HL-60 (cell line): Measurements from ENCODE around the gene VSTM2L.

ENCODE experiments used
- GABPA ChIP-seq: IDR thresholded peaks from 2 replicates; pipeline ENCODE4 v1.6.1; 2012; ENCODE audit warnings: low read depth
- POLR2AphosphoS5 ChIP-seq: IDR thresholded peaks from 2 replicates; pipeline ENCODE4 v1.6.1; 2012; ENCODE audit warnings: low read depth
- SPI1 ChIP-seq: IDR thresholded peaks from 2 replicates; pipeline ENCODE4 v1.6.1; 2012; ENCODE audit warnings: low read depth, mild to moderate bottlenecking, borderline replicate concordance
- TF ChIP-seq, protein P1 (sequence below): IDR thresholded peaks from one replicate; pipeline ENCODE4 v1.5.1; 2011; ENCODE audit warnings: low read length, control low read depth, inconsistent platforms; ENCODE audit not compliant: insufficient read depth
- TF ChIP-seq, protein P2 (sequence below): IDR thresholded peaks from 2 replicates; pipeline ENCODE4 v1.6.1; 2012; ENCODE audit warnings: low read depth; ENCODE audit not compliant: insufficient replicate concordance

DNA sequence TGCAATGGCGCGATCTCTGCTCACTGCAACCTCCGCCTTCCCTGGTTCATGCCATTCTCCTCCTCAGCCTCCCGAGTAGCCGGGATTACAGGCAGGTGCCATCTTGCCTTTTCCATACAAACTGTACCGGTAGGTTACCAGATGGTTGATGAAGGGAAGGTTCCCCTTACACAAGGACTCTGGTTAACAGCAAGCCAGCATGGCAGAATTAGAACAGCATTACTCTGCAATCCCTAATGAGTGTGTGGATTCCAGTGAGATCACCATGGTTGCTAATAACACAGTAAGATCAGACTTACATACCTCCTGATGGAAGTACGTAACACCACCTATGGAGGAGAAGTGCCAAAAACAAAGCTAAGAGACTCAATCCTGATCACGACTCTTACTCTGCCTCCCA, 78.6 kb downstream of the VSTM2L start:
- TF ChIP-seq, protein P1, sequence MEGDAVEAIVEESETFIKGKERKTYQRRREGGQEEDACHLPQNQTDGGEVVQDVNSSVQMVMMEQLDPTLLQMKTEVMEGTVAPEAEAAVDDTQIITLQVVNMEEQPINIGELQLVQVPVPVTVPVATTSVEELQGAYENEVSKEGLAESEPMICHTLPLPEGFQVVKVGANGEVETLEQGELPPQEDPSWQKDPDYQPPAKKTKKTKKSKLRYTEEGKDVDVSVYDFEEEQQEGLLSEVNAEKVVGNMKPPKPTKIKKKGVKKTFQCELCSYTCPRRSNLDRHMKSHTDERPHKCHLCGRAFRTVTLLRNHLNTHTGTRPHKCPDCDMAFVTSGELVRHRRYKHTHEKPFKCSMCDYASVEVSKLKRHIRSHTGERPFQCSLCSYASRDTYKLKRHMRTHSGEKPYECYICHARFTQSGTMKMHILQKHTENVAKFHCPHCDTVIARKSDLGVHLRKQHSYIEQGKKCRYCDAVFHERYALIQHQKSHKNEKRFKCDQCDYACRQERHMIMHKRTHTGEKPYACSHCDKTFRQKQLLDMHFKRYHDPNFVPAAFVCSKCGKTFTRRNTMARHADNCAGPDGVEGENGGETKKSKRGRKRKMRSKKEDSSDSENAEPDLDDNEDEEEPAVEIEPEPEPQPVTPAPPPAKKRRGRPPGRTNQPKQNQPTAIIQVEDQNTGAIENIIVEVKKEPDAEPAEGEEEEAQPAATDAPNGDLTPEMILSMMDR, result no peak
- TF ChIP-seq POLR2AphosphoS5 (no peak), GABPA (no peak), SPI1 (no peak)
- TF ChIP-seq, protein P2, sequence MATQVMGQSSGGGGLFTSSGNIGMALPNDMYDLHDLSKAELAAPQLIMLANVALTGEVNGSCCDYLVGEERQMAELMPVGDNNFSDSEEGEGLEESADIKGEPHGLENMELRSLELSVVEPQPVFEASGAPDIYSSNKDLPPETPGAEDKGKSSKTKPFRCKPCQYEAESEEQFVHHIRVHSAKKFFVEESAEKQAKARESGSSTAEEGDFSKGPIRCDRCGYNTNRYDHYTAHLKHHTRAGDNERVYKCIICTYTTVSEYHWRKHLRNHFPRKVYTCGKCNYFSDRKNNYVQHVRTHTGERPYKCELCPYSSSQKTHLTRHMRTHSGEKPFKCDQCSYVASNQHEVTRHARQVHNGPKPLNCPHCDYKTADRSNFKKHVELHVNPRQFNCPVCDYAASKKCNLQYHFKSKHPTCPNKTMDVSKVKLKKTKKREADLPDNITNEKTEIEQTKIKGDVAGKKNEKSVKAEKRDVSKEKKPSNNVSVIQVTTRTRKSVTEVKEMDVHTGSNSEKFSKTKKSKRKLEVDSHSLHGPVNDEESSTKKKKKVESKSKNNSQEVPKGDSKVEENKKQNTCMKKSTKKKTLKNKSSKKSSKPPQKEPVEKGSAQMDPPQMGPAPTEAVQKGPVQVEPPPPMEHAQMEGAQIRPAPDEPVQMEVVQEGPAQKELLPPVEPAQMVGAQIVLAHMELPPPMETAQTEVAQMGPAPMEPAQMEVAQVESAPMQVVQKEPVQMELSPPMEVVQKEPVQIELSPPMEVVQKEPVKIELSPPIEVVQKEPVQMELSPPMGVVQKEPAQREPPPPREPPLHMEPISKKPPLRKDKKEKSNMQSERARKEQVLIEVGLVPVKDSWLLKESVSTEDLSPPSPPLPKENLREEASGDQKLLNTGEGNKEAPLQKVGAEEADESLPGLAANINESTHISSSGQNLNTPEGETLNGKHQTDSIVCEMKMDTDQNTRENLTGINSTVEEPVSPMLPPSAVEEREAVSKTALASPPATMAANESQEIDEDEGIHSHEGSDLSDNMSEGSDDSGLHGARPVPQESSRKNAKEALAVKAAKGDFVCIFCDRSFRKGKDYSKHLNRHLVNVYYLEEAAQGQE, result no peak
